Measurements from ENCODE around the gene XKR7. TPM values are rescaled to one million over a fixed set of nuclear protein-coding genes. Genes with fewer than 3 reads are reported as not detected.

Gene XKR7
- polyA plus RNA-seq, 1 donor (not counting 4 experiments of a cell fraction or from before 2014, with no cell fraction given) = not detected

DNA sequence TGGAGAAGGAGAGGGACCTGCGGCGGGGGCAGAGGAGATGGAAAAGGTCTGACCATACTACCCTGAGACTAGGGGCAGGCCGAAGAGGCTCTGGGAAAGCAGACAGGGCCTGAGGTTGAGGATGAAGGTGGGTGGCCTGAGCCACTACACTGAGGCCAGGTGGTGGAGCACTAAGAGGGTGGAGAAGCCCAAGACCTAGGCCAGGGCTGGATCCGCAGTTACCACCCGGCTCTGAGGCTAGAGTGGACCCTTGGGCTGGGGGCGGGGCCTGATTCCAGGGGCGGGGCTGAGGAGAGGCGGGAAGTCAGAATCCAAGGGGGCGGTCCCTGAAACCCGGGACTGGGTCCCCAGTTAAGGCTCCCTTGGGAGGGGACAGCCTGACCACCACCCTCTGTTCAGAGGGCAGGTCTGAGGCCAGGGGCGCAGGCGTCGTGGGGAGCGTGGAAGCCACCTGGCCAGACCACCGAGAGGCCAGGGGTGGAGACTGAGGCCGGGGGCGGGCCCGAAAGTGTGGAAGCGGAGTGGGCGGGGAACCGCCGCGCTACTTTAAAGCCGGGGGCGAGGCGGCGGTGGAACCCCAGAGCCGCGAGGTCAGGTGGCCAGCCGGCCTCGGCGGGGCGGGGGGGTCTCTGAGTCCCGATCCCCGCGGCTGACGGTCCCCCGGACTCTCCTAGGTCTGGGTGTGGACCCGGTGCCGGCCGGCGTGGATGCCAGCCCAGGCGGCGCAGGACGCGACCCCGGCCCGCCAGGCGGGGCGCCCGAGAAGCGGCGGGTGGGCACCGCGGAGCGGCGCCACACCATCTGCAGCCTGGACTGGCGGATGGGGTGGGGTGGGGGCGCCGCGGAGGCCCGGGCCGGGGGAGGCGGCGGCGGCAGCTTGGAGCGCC, 50.6 kb downstream of the XKR7 start:
- Histone ChIP-seq H3K9me1 (ENCODE audit: control insufficient read depth, extremely low read depth, insufficient read depth, low read length) (no peaks in the 10 kb centered on the region), H3K4me1 (ENCODE audit: control insufficient read depth, extremely low read depth, insufficient read depth, low read length) (peaks cover 5% of the 10 kb centered on the region), H3K4me3 (ENCODE audit: control insufficient read depth in 2 of 3, extremely low read depth in 1 of 3, insufficient read depth in 2 of 3, low read depth in 1 of 3, low read length in 3 of 3) (peak overlapping the region; percentile 25 to 28 (median 27)), H3K79me2 (ENCODE audit: control insufficient read depth, insufficient read depth, low read length) (no peaks in the 10 kb centered on the region), H3K9ac (ENCODE audit: control insufficient read depth, extremely low read depth, insufficient read depth, low read length) (no peak overlapping the region), H4K20me1 (ENCODE audit: control insufficient read depth, extremely low read depth, insufficient read depth, low read length) (no peaks in the 10 kb centered on the region), H3K27ac (ENCODE audit: control insufficient read depth, insufficient read depth, low read length) (no peak overlapping the region), H3K27me3 (ENCODE audit: control insufficient read depth, extremely low read depth, insufficient read depth, low read length) (peaks cover 61% of the 10 kb centered on the region), H3K9me3 (ENCODE audit: control insufficient read depth, low read depth, low read length) (no peaks in the 10 kb centered on the region), H3K36me3 (ENCODE audit: control insufficient read depth in 2 of 2, extremely low read depth in 1 of 2, insufficient read depth in 2 of 2, low read length in 2 of 2) (no peaks in the 10 kb centered on the region), H3K4me2 (ENCODE audit: control insufficient read depth, extremely low read depth, insufficient read depth, low read depth, low read length) (peak overlapping the region; percentile 58), H2AFZ (ENCODE audit: control insufficient read depth, low read length) (peak overlapping the region; percentile 43)
- TF ChIP-seq EZH2 (IDR thresholded peaks at IDR 0.05; ENCODE audit: low read length) (peak; percentile 75), CTCF (optimal IDR thresholded peaks at IDR 0.05 in 1 of 3, IDR thresholded peaks at IDR 0.05 in 1 of 3, conservative IDR thresholded peaks at IDR 0.05 in 1 of 3; ENCODE audit: extremely low read depth in 1 of 3, insufficient read depth in 2 of 3, low read length in 3 of 3) (no peak)
- FAIRE-seq = no peak
- DNase-seq (ENCODE audit: low read depth, low spot score) = no peak
- dilution Hi-C loops (cut with MboI; ENCODE audit: extremely low pct_ligation_motif_present, low sequenced_read_pairs) = no loop called here

DNA sequence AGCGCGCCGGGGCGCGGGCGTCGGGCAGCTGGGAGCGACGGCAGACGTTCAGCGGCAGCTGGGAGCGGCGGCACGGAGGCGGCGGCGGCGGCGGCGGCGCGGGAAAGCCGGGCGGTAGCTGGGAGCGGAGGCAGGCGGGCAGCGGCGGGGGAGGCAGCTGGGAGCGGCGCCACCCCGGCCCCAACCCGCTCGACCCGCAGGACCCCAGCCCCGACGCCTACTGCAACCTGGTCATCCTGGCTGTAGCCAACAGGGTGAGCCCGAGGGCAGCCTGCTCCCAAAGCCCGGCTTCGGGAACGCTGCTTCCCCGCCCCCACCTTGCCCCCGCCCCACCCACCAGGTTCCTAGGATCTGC, 51.2 kb downstream of the XKR7 start:
- Histone ChIP-seq H3K9me1 (ENCODE audit: control insufficient read depth, extremely low read depth, insufficient read depth, low read length) (no peaks in the 10 kb centered on the region), H3K79me2 (ENCODE audit: control insufficient read depth, insufficient read depth, low read length) (no peaks in the 10 kb centered on the region), H3K4me1 (ENCODE audit: control insufficient read depth, extremely low read depth, insufficient read depth, low read length) (peaks cover 5% of the 10 kb centered on the region), H3K4me2 (ENCODE audit: control insufficient read depth, extremely low read depth, insufficient read depth, low read depth, low read length) (no peak overlapping the region), H3K9me3 (ENCODE audit: control insufficient read depth, low read depth, low read length) (no peaks in the 10 kb centered on the region), H3K27me3 (ENCODE audit: control insufficient read depth, extremely low read depth, insufficient read depth, low read length) (peaks cover 61% of the 10 kb centered on the region), H3K9ac (ENCODE audit: control insufficient read depth, extremely low read depth, insufficient read depth, low read length) (no peak overlapping the region), H3K4me3 (ENCODE audit: control insufficient read depth in 2 of 3, extremely low read depth in 1 of 3, insufficient read depth in 2 of 3, low read depth in 1 of 3, low read length in 3 of 3) (no peak overlapping the region), H2AFZ (ENCODE audit: control insufficient read depth, low read length) (no peak overlapping the region), H3K36me3 (ENCODE audit: control insufficient read depth in 2 of 2, extremely low read depth in 1 of 2, insufficient read depth in 2 of 2, low read length in 2 of 2) (no peaks in the 10 kb centered on the region), H4K20me1 (ENCODE audit: control insufficient read depth, extremely low read depth, insufficient read depth, low read length) (no peaks in the 10 kb centered on the region), H3K27ac (ENCODE audit: control insufficient read depth, insufficient read depth, low read length) (no peak overlapping the region)
- FAIRE-seq = no peak
- no peak for TF ChIP-seq CTCF (optimal IDR thresholded peaks at IDR 0.05 in 1 of 3, IDR thresholded peaks at IDR 0.05 in 1 of 3, conservative IDR thresholded peaks at IDR 0.05 in 1 of 3; ENCODE audit: extremely low read depth in 1 of 3, insufficient read depth in 2 of 3, low read length in 3 of 3)
- no peak for TF ChIP-seq EZH2 (IDR thresholded peaks at IDR 0.05; ENCODE audit: low read length)
- no peak for DNase-seq (ENCODE audit: low read depth, low spot score)
- dilution Hi-C loops (cut with MboI; ENCODE audit: extremely low pct_ligation_motif_present, low sequenced_read_pairs) = no loop called here

All from keratinocyte (primary cell).